Smooth muscle cell (in vitro differentiated cells): ENCODE data around the gene PHC3. TPM values are rescaled to one million over a fixed set of nuclear protein-coding genes. Genes with fewer than 3 reads are reported as not detected.
A peak's percentile ranks its signal among the peaks of the same experiment; 100 is the strongest.

Experiments
- DNase-seq: peaks from one replicate; lab custom pipeline; 2025; ENCODE audit not compliant: unreplicated experiment; lab: John Stamatoyannopoulos, UW
- H2AFZ ChIP-seq: fragments of 200-600 bp; sonication (generic); 2 replicates; pipeline ENCODE4 v1.6.0; 2016; ENCODE audit warnings: antibody characterized with exemption, low read depth, mild to moderate bottlenecking
- H3F3A ChIP-seq: fragments of 200-600 bp; sonication (generic); 2 replicates; pipeline ENCODE4 v1.6.0; 2017; ENCODE audit warnings: antibody characterized with exemption, low read depth
- H3K27ac ChIP-seq: fragments of 200-600 bp; sonication (generic); 2 replicates; pipeline ENCODE4 v1.5.1; 2016; ENCODE audit warnings: low read depth, mild to moderate bottlenecking
- H3K27me3 ChIP-seq: fragments of 200-600 bp; sonication (generic); 2 replicates; pipeline ENCODE4 v1.6.1; 2016; ENCODE audit warnings: low read depth, mild to moderate bottlenecking
- H3K36me3 ChIP-seq: fragments of 200-600 bp; sonication (generic); 2 replicates; pipeline ENCODE4 v1.5.1; 2016; ENCODE audit warnings: low read depth
- H3K4me1 ChIP-seq: fragments of 200-600 bp; sonication (generic); 2 replicates; pipeline ENCODE4 v1.5.1; 2016; ENCODE audit warnings: low read depth
- H3K4me2 ChIP-seq: fragments of 200-600 bp; sonication (generic); 2 replicates; pipeline ENCODE4 v1.6.0; 2016; ENCODE audit warnings: mild to moderate bottlenecking
- H3K4me3 ChIP-seq: fragments of 200-600 bp; sonication (generic); 2 replicates; pipeline ENCODE4 v1.5.1; 2016; ENCODE audit warnings: mild to moderate bottlenecking
- H3K79me2 ChIP-seq: fragments of 200-600 bp; sonication (generic); 2 replicates; pipeline ENCODE4 v1.6.0; 2016; ENCODE audit warnings: low read depth, mild to moderate bottlenecking
- H3K9ac ChIP-seq: fragments of 200-600 bp; sonication (generic); 2 replicates; pipeline ENCODE4 v1.6.0; 2016; ENCODE audit warnings: low read depth
- H3K9me3 ChIP-seq: fragments of 200-600 bp; sonication (generic); replicated peaks from 2 replicates; pipeline ENCODE4 v1.5.1; 2016; ENCODE audit warnings: low read depth
- H4K20me1 ChIP-seq: fragments of 200-600 bp; sonication (generic); 2 replicates; pipeline ENCODE4 v1.6.0; 2016; ENCODE audit warnings: low read depth
- WGBS: methylation state at CpG from one replicate; pipeline ENCODE4 v1.1.7; 2016; ENCODE audit warnings: low lambda C conversion rate; 5-methylcytosine and 5-hydroxymethylcytosine counted together
- polyA plus RNA-seq: library from polyadenylated mRNA; unstranded; fragments of >200 nt; fragmentation: Nextera tagmentation; extraction: Ambion mirVana; gene quantifications from 2 replicates; pipeline ENCODE4 v1.2.1, GENCODE V29; 2016
- total RNA-seq: library from RNA; depleted of rRNA; stranded (reverse); fragments of >200 nt; gene quantifications from 2 replicates; pipeline ENCODE4 v1.2.3, GENCODE V29; 2014
- TF ChIP-seq, protein P1 (sequence below): fragments of 200-600 bp; sonication (generic); IDR thresholded peaks from 2 replicates; pipeline ENCODE4 v1.5.1; 2017; ENCODE audit warnings: borderline replicate concordance, mild to moderate bottlenecking, antibody characterized with exemption; ENCODE audit not compliant: insufficient read depth, poor library complexity, severe bottlenecking

Gene PHC3
- total and polyA plus RNA-seq, 2 experiments from 2014 or later = 28.8 to 33.1 TPM

DNA sequence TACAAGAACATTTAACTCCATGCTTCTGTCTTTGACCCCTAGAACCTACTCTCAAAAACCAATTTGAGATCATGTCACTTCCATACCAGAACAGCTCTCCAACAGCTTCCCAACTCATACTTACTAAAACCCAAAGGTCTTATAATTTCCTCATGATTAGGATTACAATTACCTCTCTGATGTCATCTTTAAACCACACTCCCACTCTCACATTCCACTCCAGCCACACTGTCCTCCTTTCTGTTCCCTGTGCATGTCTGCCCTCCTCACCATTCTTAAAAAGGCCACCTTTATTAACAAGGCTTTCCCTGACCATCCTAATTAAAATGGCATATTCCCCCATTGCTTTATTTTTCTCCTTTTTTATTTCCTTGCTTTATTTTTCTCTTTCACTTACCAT is 18.9 kb downstream of the PHC3 start:
- Histone ChIP-seq H3K79me2 (peaks cover 98% of the 10 kb centered on the region), H3K9ac (no peak overlapping the region), H3K4me3 (no peak overlapping the region), H2AFZ (no peak overlapping the region), H4K20me1 (peaks cover 93% of the 10 kb centered on the region), H3K9me3 (no peaks in the 10 kb centered on the region), H3K4me2 (no peak overlapping the region), H3K36me3 (no peaks in the 10 kb centered on the region), H3F3A (no peaks in the 10 kb centered on the region), H3K27ac (peak overlapping the region; percentile 53), H3K4me1 (no peaks in the 10 kb centered on the region), H3K27me3 (no peaks in the 10 kb centered on the region)
- TF ChIP-seq, protein P1, sequence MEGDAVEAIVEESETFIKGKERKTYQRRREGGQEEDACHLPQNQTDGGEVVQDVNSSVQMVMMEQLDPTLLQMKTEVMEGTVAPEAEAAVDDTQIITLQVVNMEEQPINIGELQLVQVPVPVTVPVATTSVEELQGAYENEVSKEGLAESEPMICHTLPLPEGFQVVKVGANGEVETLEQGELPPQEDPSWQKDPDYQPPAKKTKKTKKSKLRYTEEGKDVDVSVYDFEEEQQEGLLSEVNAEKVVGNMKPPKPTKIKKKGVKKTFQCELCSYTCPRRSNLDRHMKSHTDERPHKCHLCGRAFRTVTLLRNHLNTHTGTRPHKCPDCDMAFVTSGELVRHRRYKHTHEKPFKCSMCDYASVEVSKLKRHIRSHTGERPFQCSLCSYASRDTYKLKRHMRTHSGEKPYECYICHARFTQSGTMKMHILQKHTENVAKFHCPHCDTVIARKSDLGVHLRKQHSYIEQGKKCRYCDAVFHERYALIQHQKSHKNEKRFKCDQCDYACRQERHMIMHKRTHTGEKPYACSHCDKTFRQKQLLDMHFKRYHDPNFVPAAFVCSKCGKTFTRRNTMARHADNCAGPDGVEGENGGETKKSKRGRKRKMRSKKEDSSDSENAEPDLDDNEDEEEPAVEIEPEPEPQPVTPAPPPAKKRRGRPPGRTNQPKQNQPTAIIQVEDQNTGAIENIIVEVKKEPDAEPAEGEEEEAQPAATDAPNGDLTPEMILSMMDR = no peak
- no peak for DNase-seq

DNA sequence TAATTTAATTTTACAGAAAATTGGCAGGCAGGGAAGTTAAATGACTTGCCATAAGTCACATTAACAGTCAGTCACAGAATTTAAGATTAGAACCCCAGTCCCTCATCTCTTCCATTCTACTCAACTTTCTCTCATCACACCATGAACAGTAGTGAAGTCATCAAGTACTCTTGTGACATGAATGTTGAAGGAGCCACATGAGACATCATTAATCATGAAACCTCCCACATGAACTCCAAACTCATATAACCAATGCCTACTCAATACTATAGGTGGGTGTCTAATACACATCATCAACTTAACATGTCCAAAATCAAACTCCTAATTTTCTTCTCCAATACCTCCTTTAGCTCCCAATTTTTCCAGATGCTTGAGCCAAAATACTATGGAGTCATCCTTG is 19.5 kb downstream of the PHC3 start:
- no peak for DNase-seq
- peaks cover 96% of the 10 kb centered on the region for H4K20me1 ChIP-seq
- H3K27ac ChIP-seq = peak overlapping the region; percentile 53
- no peaks in the 10 kb centered on the region for H3F3A ChIP-seq
- no peaks in the 10 kb centered on the region for H3K4me1 ChIP-seq
- H3K27me3 ChIP-seq = no peaks in the 10 kb centered on the region
- H3K4me3 ChIP-seq = no peak overlapping the region
- peaks cover 3% of the 10 kb centered on the region for H3K36me3 ChIP-seq
- H2AFZ ChIP-seq = no peak overlapping the region
- H3K9ac ChIP-seq = no peak overlapping the region
- peaks cover 98% of the 10 kb centered on the region for H3K79me2 ChIP-seq
- TF ChIP-seq, protein P1 = no peak
- H3K9me3 ChIP-seq = no peaks in the 10 kb centered on the region
- H3K4me2 ChIP-seq = no peak overlapping the region

DNA sequence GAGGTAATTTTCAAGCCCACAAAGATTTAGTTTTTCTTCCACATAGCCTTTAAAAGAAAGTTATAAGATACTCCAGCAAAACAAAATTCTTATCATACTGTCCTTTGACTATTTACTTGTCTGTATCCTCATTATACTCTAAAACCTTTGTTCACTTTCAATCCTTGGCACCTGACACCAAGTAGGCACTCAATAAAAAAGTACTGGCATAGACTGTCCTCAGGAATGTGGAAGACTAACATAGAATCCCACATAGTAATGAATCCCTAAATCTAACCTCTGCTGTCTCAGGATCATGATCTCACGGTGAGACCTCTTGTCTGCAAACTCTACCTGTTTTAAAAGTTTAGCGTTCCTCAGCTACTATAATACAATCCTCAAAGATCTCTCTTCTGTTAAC is 21.6 kb downstream of the PHC3 start:
- Histone ChIP-seq H3K27me3 (no peaks in the 10 kb centered on the region), H3K79me2 (peaks cover 99% of the 10 kb centered on the region), H2AFZ (no peak overlapping the region), H3K4me2 (no peak overlapping the region), H4K20me1 (peaks cover 98% of the 10 kb centered on the region), H3K9me3 (no peaks in the 10 kb centered on the region), H3K27ac (no peak overlapping the region), H3K9ac (no peak overlapping the region), H3K4me1 (no peaks in the 10 kb centered on the region), H3K4me3 (no peak overlapping the region), H3F3A (no peaks in the 10 kb centered on the region), H3K36me3 (peaks cover 4% of the 10 kb centered on the region)
- TF ChIP-seq, protein P1 = no peak
- WGBS = 98% methylated on average over 2 of the region's 2 CpGs
- no peak for DNase-seq

DNA sequence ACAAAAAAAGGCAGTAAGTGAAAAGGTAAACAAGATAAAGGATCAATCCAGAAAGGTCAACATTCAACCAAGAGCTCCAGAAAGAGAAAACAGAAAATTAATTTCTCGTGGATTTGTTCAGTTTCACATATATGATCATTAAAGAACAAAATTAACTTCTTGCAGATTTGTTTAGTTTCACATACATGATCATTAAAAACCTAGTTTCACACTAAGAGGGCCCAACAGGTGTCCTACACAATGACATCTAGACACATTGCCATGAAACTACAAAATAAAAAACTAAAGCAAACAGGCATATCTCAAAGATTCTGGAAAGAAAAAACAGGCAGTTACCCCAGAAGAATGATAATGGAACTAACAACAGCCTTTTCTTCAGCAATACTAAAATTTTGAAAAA is 22.1 kb downstream of the PHC3 start:
- WGBS = 100% methylated on average over 1 of the region's 1 CpG
- Histone ChIP-seq H3K27ac (no peak overlapping the region), H3K4me1 (no peaks in the 10 kb centered on the region)

More for the DNA sequence above, 22.1 kb downstream of the PHC3 start:
- peaks cover 98% of the 10 kb centered on the region for H4K20me1 ChIP-seq
- DNase-seq = no peak
- TF ChIP-seq, protein P1 = no peak
- no peak overlapping the region for H2AFZ ChIP-seq
- H3K9ac ChIP-seq = no peak overlapping the region
- no peak overlapping the region for H3K4me3 ChIP-seq
- peaks cover 4% of the 10 kb centered on the region for H3K36me3 ChIP-seq
- H3K4me2 ChIP-seq = no peak overlapping the region
- no peaks in the 10 kb centered on the region for H3K27me3 ChIP-seq
- peaks cover 96% of the 10 kb centered on the region for H3K79me2 ChIP-seq
- no peaks in the 10 kb centered on the region for H3F3A ChIP-seq
- H3K9me3 ChIP-seq = no peaks in the 10 kb centered on the region
